Measurements from ENCODE around the gene COL9A1. TPM values are rescaled to one million over a fixed set of nuclear protein-coding genes. Genes with fewer than 3 reads are reported as not detected.

The COL9A1 gene
- total RNA-seq, 1 donor from 2014 or later, result 8.1 TPM

GRCh38 chr6:70289299-70289698 is 13.6 kb downstream of the COL9A1 start:
- Mint-ChIP-seq H3K27ac (no peak overlapping the region), H3K4me3 (ENCODE audit: low read depth) (no peak overlapping the region), H3K36me3 (ENCODE audit: insufficient read depth) (no peaks in the 10 kb centered on the region), H3K27me3 (peaks cover 27% of the 10 kb centered on the region), H3K4me1 (ENCODE audit: low read depth) (peaks cover 16% of the 10 kb centered on the region), H3K9me3 (ENCODE audit: low read depth) (no peaks in the 10 kb centered on the region)
- peak; percentile 45 for TF ChIP-seq CTCF (IDR thresholded peaks at IDR 0.05; ENCODE audit: unreplicated experiment)
- DNase-seq (ENCODE audit: low spot score, unreplicated experiment), result no peak

GRCh38 chr6:70286905-70287304 is 16.0 kb downstream of the COL9A1 start:
- H3K36me3 Mint-ChIP-seq (ENCODE audit: insufficient read depth), result no peaks in the 10 kb centered on the region
- H3K27me3 Mint-ChIP-seq, result peaks cover 33% of the 10 kb centered on the region
- no peak for DNase-seq (ENCODE audit: low spot score, unreplicated experiment)
- H3K27ac Mint-ChIP-seq, result no peak overlapping the region
- H3K9me3 Mint-ChIP-seq (ENCODE audit: low read depth), result no peaks in the 10 kb centered on the region
- H3K4me3 Mint-ChIP-seq (ENCODE audit: low read depth), result no peak overlapping the region
- TF ChIP-seq CTCF (IDR thresholded peaks at IDR 0.05; ENCODE audit: unreplicated experiment), result no peak
- H3K4me1 Mint-ChIP-seq (ENCODE audit: low read depth), result peaks cover 9% of the 10 kb centered on the region

- Mint-ChIP-seq H3K4me1 (ENCODE audit: low read depth) (peaks cover 6% of the 10 kb centered on the region), H3K27me3 (peaks cover 50% of the 10 kb centered on the region), H3K4me3 (ENCODE audit: low read depth) (no peak overlapping the region), H3K27ac (no peak overlapping the region), H3K36me3 (ENCODE audit: insufficient read depth) (no peaks in the 10 kb centered on the region), H3K9me3 (ENCODE audit: low read depth) (no peaks in the 10 kb centered on the region)
- no peak for TF ChIP-seq CTCF (IDR thresholded peaks at IDR 0.05; ENCODE audit: unreplicated experiment)
- DNase-seq (ENCODE audit: low spot score, unreplicated experiment), result no peak
These were observed 17.7 kb downstream of the COL9A1 start for GRCh38 chr6:70285201-70285600.

- no peak for TF ChIP-seq CTCF (IDR thresholded peaks at IDR 0.05; ENCODE audit: unreplicated experiment)
- Mint-ChIP-seq H3K36me3 (ENCODE audit: insufficient read depth) (no peaks in the 10 kb centered on the region), H3K27ac (no peak overlapping the region), H3K9me3 (ENCODE audit: low read depth) (no peaks in the 10 kb centered on the region), H3K27me3 (peaks cover 56% of the 10 kb centered on the region), H3K4me1 (ENCODE audit: low read depth) (peaks cover 6% of the 10 kb centered on the region), H3K4me3 (ENCODE audit: low read depth) (peak overlapping the region; percentile 69)
- peak; percentile 17 for DNase-seq (ENCODE audit: low spot score, unreplicated experiment)
These were observed 19.9 kb downstream of the COL9A1 start for GRCh38 chr6:70282919-70283461.

GRCh38 chr6:70282312-70282918 is 20.5 kb downstream of the COL9A1 start:
- Mint-ChIP-seq H3K27ac (no peak overlapping the region), H3K4me1 (ENCODE audit: low read depth) (peaks cover 6% of the 10 kb centered on the region), H3K9me3 (ENCODE audit: low read depth) (no peaks in the 10 kb centered on the region), H3K27me3 (peaks cover 59% of the 10 kb centered on the region), H3K4me3 (ENCODE audit: low read depth) (peak overlapping the region; percentile 69), H3K36me3 (ENCODE audit: insufficient read depth) (no peaks in the 10 kb centered on the region)
- DNase-seq (ENCODE audit: low spot score, unreplicated experiment), result no peak
- no peak for TF ChIP-seq CTCF (IDR thresholded peaks at IDR 0.05; ENCODE audit: unreplicated experiment)

All from progenitor cell of endocrine pancreas (in vitro differentiated cells).